GM12873 (cell line): ENCODE data around the gene NFIL3.

Experiments
- CTCF ChIP-seq: IDR thresholded peaks from 2 replicates; pipeline ENCODE4 v1.5.1; 2012; ENCODE audit warnings: low read depth, mild to moderate bottlenecking, moderate library complexity, low read length, control low read depth; ENCODE audit not compliant: insufficient read depth; ENCODE audit errors: missing control alignments

Gene NFIL3

DNA sequence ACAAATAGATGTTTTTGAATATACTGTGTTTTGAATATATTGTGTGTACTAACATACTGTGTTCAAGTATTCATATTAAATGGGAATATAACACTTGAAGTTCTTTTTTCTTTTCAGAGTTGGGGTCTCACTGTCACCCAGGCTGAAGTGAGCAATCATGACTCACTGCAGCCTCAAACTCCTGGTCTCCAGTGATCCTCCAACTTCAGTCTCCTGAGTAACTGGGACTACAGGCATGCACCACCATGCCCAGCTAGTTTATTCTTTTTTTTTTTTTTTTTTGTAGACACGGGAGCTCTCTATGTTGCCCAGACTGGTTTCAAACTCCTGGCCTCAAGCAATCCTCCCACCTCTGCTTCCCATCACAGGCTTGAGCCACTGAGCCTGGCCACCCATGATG, 38.7 kb downstream of the NFIL3 start:
- no peak for TF ChIP-seq CTCF

- TF ChIP-seq CTCF: no peak
Observed at GRCh38 chr9:91383577-91383976, 40.1 kb downstream of the NFIL3 start.

DNA sequence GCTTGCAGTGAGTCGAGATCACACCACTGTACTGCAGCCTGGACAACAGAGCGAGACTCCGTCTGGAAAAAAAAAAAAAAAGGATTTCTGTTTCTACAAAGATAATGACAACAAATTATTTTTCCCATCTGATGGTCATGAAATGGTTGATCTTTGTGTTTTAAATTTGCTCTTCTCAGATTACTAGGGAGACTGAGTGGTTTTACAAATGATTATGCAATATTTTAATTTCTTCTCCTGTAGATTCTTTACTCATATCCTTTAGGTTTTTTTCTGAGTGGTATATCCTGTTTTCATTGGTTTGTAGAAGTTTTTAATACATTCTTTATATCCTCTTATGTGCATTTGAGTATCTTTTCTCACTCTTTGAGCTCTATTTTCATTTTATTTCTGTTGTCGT, 41.3 kb downstream of the NFIL3 start:
- TF ChIP-seq CTCF: no peak

DNA sequence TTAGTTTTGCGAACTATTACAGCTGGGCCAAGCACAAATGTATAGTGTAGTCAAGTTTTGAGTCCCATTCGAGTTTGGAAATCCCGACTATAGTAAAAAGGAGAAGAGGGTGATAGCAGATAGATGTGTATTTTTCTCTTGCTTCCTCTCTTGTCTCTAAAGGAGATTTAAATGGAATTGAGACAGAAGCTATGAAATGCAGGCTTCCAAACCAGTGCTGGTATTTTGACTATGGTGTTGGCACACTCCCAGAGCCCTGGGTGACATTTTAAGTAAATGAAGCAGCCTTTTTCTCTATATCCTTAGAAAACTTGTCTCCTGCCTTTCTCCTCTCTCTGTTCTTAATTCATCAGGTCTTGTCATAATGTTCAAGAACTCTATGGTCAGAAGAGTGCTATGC, 44.2 kb downstream of the NFIL3 start:
- no peak for TF ChIP-seq CTCF

GRCh38 chr9:91378695-91379127, 44.9 kb downstream of the NFIL3 start:
- TF ChIP-seq CTCF: no peak

- no peak for TF ChIP-seq CTCF
Observed at GRCh38 chr9:91376239-91376638, 47.4 kb downstream of the NFIL3 start.

- TF ChIP-seq CTCF: no peak
Observed at GRCh38 chr9:91374939-91375338, 48.7 kb downstream of the NFIL3 start.
